Activated CD4-positive, CD25-positive, alpha-beta regulatory T cell treated with anti-CD3 and anti-CD28 coated beads, Interleukin-2, amount 50 U/mL, for 16 hours (primary cell): Measurements from ENCODE around the gene ADRA2A.

Experiments
- DNase-seq: peaks from one replicate; pipeline ENCODE4 v3.0.0-alpha.2; 2020; ENCODE audit warnings: low read depth, low spot score

The ADRA2A gene

DNA sequence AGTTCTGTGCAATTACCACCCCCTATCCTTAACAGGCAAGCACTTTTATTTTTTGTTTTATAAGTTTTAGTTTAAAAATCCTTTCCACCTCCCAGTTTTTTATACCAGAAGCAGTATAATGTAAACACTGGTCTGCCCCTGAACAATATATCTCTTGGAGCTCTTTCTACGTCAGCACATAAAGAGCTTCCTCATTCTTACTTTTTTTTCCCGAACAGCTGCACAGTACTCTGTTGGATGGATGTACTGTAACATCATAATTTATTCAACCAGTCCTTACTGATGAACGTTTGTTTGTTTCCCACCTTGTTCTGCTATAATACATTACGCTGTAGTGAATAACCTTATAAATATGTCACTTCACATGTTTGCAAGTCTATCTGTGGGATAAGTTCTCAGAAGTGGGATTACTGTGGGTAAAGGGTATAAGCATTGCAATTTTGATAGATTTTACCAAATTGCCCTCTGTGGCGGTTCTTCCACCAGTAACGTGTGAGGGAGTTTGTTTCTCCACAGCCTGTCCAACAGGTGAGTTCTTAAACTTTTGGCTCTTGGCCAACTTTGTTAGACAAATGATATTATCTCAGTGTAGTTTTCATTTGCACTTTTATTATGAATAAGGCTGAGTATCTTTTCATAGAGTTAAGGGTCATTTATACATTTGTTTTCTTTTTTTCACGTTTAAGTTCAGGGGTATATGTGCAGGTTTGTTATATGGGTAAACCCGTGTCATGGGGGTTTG, 32.8 kb downstream of the ADRA2A start:
- DNase-seq = no peak

DNA sequence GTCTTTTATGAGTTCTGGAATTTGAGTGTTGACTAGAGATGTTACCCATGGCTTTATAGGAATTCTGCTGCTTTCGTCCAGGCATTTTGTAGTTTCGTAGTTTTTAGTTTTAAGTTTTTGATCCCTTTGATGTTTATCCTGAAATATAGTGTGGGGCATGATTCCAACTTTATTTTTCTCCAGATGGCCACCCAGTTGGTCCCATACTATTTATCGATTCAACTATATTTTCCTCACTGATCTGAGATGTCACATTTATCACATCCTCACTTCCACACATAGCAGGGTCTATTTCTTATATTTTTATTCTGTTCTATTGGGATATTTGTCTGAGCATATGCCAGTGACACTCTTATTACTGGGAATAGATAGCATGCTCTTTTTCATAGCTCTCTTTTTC, 33.9 kb downstream of the ADRA2A start:
- DNase-seq = no peak

DNA sequence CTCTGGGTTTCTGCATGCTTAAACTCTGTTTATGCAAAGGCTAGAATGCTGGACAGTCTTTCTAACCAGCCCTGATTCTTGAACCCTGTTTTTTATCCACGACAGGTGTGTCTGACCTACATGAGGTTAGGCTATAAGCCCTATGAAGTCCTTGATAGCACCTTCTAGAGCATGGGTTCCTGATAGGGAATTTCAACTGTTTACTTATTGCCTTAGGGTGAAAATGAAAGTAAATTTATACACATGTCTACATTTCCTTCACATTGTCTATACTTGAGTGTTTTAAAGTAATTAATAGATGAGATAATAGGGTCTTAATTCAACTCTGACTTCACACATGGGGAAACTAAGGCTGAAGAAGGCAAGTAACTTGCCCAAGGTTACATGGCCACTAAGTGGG, 35.5 kb downstream of the ADRA2A start:
- no peak for DNase-seq

DNA sequence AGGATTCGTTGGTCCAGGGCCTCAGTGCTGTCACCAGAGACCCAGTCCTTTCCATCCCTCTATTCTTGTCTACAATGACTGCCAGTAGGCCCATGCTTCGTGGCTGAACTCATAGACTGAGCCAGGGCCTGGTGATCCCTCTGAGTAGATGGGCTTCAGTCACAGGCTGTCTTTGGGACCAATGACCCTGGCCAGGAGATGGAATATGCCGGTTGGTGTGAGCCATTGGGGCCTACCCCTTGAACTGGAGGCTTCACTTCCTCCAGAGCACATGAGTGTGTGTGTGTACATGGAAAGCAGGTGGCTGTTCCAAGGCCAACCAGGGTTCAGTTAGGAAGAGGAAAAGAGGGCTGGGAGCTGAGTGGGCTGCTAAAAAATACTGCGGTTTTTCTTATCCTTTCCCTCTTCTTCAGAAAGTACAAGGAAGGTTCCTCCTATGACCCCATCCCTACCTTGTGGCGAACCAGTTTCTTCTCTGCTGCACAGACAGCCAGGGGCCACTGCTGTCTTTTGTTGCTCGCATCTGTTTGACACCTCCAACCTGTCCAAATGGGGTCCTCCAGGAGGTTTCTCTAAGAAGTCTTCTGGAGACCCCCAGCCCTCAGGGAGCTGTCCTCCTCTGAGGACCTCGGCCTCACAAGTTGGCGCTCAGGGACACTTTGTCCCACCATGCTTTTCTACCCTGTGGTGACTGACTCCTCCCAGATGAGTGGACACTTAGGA, 36.6 kb downstream of the ADRA2A start:
- no peak for DNase-seq

DNA sequence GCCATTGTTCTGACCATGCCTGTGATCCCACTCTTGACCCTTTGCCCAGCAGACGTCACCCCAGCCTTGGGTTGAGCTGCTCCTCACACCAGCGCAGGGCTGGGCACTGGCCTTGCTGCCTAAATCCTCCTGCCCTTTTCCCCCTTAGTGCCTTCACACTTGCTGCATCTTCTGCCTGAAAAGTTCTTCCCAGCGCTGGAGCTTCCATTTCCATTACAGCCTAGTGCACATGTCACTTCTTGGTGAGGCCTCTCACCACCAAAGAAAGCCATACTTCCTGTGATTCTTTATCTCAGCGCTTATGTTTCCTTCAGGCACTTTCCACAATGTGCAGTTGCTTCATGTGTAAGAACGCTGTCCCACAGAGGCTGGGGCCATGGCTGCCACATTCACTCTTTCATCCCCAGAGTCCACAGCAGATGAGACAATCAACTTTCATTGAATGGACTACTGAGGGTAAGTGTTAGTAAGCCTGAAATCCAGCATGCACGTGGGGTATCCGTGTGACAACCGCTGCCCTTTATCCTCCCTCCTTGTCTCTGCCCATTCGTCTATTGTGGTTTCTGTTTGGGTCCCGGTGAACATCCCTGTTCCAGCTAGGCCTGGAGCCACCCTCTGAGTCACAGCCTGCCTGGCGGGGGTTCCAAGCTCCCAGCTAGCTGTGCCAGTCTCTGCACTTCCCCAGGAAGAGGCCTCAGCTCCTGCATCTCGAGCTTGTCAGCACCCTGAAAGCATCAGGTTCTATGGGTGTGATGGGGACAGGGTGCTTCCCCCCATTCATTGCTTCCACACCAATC, 37.3 kb downstream of the ADRA2A start:
- no peak for DNase-seq

DNA sequence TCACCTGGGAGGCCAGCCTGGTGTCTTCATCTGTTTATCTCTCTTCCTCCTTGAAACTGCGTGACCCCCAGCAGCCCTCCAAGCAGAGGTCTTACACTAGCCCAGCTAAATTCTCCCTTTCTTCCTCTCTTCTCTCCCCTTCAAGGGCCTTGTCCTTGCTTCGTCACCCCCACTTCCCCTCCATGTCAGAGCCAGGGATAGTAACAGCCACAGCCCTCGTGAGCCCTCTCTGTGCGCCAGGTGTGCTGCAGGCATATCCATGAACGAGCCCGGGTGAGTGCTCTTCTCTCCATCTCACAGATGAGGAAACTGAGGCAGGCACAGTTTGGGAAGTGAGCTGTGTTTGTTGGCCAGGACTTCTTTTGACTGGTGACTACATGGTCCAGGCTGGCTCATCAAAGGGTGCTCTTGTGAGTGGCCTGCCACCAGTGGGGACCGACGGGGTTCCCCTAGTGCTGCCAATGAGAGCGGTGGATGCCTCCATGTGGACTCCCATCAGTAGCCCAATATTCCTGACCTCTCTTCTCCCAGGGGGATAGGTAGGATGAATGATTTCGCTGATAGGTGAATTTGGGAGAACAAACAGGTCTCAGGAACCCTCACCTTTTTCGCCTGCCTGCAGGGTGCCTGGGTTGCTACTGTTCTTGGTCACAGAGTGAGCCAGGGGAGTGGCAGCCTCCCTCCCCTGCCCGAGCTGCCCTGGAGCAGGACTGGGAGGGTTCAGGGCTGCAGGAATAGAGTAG, 38.1 kb downstream of the ADRA2A start:
- no peak for DNase-seq

DNA sequence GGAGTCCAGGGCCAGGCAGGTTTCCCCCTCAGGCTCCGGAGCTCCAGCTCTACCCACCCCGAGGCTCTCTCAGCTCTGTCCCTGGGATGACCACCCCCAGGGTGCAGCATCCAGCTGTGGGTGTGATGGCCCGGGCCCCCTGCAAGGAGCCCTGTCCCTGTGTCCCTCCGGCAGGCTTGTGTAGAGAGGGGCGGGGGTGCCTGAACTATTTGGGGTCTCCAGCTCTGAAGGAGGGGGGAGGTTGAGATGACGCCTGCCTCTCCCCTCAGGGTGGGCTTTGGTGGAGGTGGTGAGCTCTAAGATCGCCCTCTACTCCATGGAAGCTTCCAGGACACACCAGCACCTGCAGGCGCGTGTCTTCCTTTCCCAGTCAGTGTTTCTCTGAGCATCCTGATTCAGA, 39.4 kb downstream of the ADRA2A start:
- no peak for DNase-seq

DNA sequence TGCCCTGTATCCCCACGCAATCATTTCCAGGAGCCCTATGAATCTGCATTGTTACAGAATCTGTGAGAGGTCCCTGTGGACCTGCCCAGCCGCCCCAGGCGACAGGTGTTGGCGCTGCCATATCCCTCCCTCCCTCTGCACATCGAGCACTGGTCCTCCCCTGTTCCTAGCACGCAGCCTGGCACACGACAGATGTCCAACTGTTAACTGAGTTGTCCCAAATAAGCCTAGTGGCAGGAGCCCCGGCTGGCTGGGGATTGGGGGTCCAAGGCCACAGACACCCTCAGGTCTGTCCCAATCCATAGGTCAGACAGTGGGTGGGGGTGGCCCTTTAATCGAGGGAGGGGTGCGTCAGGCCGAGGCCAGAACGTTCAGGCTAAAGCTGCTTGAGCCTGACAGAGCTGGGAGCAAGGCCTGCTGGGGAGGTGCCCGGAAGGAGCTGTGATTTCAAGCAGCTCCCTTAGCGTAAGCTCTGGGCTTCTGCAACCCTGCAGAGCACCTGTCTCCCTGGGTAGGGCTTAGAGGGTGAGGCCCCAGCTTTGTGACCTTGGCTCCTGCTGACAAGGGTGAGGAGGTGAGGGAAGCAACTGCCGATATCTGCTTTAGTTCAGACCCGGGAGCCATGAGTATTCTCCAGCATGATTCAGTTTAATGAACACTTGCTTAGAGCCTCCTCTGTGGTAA, 40.1 kb downstream of the ADRA2A start:
- DNase-seq = no peak

DNA sequence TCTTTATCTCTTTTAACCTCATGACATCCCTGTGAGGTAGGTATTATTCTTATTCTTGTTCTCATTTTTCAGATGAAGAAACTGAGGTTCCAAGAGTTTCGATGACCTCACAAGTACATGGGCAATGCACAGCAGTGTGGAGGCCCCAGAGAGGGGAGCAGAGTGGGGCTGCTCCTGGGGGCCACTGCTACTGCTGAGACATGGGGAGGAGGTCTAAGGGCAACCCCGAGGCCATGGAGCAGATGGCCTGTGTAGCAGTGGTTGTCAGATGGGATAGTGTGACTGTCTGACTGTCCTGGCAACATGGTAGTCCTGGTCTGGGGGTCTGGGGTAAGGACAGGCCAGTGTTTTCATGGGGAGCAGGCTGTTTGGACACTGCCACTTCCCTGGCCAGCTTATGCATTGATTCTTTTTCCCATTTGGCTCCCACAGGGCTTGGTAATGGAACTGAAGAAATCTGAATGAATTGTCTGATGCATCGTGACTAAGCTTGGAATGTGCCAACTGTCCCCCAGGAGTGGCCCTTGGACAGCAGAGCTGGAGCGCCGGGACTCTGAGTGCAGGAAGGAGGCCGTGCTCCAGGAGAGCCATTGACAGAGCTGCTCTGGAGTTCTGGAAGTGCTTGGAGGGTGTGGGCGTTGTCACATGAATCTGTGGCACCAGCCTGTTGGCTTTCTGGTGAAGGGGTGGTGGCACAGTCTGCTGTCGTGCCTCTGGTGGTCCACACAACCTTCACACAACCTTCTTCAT, 40.9 kb downstream of the ADRA2A start:
- no peak for DNase-seq

DNA sequence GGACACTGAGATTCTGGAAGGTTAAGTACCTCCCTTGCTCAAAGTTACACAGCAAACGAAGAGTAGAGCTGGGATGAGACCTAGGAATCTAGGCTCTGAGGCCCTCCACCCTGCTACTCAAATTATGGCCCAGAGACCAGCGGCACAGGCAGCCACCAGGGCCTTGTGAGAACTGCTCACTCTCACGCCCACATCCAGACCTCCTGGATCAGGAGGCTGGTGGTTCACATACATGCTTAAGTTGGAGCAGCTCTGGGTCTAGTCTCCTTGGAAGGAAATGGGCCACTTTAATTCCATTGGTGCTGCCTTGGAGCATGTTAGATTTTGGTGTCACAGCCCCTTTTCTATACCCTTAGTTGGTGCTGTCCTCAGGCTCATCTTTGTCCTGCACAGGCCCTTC, 41.9 kb downstream of the ADRA2A start:
- no peak for DNase-seq

DNA sequence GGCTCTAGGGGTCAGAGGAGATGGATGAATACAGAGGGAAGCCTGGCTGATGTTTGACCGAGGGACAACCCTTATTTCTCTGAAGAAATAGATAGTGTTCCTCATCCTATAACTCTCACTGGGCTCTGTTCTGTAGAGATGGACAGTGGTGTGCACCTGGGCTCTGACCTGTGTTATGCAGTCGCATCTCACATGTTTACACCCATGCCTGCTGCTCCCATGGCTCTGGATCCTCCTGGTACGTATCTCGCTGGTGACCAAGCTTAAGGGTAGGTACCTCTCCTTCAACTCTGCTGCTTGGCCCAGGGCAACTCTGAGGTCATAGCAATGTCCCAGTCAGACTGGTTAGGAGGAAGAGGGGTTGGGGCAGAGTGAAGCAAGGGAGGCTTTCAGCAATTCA, 42.8 kb downstream of the ADRA2A start:
- DNase-seq = no peak

DNA sequence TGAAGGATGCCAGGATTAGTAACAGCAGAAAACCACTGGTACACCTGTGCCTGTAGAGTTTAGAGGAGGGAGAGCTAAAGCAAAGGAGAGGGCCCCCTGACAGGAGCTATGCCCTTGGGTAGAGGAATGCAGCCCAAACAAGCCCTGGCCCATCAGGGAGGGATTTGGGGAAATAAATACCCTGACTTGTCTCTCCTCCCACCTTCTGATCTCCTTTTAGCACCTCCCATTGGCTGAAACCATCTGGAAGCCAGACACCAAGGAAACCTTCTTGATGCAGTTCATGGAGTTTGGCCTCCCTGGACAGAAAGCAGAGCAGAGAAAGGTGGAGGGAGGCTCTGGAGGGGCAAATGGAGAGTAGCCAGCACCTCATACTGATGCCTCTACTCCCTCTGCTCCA, 45.3 kb downstream of the ADRA2A start:
- DNase-seq = no peak

DNA sequence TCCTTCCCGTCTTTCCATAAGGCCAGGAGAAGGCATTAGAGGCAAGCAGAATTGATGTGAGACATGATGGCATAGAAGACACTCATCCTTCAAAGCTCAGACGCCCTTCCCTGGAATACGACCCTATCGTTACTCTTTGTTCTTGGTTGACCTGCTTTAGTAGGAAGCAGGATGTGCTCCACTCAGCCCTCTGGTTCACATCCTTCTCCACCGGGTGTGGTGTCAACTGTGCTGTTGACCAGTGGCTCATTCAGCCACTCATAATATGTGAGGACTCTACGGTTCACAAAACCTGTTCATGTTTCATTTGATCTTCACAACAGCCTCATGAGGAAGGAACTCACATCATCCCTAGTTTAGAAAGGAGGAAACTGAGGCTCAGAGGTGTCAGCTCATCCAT, 47.1 kb downstream of the ADRA2A start:
- no peak for DNase-seq

DNA sequence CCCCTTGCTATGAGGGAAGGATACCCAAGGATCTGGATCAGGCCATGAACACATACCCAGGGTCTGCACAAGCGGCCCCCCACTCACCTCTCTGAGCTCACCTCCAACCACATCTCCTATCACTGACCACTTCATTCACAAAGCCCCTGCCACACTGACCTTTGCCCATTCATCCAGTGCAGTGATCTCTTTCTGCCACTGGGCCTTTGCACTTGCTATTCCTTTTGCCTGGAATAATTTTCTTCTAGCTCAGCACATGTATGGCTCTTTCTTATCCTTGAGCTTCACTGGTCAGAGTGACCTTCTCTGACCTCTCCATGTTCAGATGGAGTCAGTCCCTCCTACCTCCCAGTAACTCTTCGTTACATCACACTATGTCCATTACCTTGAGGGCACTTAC, 48.3 kb downstream of the ADRA2A start:
- DNase-seq = no peak

DNA sequence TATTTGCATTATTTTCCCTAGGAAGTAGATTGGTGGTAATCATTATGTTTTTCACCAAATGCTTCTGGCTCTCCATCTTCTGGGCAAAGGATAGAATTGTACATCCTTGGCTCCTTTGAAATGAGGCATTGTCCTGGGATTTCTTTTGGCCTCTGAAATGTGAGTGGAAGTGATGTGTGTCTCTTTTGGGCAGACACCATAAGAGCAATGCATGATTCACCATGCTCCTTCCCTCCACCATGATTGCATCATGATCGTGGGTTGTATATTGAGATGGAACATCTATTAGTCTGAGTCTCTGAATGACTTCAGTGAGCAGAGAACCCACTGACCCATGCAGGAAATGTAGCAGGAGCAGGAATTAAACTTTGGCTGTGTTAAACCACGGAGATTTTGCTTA, 49.2 kb downstream of the ADRA2A start:
- no peak for DNase-seq

DNA sequence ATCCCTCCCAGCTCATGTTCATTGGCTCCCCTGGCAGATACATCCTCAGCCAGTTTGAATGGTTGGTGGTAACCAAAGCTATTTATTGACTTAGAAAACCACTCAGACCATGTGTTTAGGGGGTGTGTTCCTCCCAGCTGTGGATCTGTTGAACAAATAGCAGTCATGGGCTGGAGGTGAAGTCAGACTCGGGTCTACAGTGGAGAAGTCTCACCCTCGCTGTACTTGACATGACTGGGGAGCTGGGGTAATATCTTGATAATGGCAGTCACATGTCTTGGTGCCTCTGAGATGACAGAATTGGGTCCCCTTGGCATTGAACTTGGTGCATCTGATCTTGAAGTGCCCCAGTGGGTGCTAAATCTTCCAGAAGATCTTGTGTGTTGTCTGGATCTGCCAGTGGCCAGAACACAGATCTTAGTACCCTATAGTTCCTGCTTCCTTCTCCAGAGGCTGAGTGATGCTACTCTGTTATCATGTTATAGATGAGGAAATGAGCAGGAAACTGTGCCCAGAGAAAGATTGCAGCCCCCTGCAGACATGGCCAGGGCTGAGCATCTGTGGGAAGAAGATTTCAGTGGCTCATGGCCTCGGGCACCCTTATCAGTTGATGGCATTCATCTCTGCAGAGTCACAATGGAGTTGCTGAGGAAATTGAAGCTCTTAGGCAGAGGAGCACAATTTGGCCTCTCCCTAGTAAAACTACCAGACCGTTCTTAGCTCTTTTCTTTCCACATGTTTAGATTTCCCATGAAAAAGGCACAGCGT, 50.4 kb downstream of the ADRA2A start:
- DNase-seq = no peak

DNA sequence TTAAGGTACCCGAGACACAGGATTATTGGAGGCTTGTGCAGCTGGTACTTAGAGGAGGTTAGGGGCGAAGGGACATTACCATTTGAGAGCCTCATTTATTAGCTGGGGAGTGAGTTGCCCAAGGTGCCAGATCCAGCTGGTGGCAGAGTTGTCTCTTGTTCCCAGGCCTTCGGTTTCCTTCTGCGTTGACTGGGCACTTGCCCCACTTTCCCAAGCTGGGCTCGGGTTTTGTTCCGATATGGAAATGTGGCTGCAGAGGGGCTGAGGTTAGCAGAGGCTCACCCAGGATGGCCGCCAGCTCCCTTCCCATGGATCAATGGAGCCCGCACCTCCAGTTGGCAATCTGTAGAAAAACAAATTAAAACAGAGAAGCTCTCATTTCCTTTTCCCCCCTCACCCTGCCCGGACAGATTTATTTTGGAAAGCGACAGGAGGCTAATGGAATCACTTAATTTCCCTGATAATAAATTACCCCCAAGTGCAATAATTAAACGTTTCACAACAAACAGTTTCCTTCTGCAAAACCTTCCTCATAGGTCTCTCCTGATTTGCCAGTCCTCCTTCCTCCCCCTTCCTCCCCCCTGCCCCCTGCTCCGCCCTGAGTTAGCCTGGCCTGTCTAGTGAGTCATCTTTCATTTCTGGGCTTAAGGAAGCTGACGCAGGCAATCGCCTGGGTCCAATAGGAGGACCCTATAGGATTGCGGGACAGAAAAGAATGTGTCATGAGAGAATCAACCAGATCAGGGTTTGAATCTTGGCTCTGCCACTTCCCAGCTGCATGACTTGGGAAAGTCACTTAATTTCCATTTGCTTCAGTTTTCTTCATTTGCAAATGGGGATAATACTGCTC, 51.7 kb downstream of the ADRA2A start:
- no peak for DNase-seq

DNA sequence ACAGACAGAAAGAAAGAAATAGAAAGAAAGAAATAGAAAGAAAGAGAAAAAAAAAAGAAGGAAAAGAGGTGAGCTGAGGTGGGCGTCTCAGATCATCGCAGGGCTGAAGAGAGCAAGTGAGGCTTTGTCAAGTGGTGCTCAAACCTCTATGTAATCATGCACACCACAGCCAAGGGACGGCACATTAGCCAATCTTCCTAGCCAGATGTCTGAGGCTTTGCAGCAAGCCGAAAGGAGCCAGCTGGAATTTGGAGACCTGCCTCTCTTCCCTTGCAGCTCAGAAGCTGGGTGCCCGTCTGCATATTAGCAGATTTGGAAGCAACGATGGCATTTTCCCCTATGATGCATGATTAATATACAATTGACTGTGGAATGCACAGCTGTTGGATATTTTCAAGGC, 52.5 kb downstream of the ADRA2A start:
- no peak for DNase-seq

DNA sequence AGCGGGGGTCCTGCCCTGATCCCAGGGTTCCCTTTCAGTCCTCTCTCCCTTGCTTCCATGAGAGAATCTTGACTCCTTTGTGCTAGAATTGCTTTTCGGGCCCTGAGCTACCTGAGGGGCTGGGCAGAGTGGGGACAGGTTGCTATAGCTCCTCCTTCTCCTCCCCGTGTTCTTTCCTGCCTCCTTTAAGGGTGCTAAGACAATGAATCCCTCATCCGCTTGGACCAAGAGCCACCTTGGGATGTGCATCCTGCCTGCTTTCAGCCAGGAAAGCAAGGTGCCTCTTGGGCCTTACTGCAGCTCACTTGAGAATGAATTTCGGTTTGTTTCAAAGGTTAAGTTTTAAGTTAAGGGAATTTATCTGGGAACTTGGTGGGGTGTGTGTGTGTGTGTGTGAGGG, 53.6 kb downstream of the ADRA2A start:
- no peak for DNase-seq
